Measurements from ENCODE around the gene TNFAIP1. TPM values are rescaled to one million over a fixed set of nuclear protein-coding genes. Genes with fewer than 3 reads are reported as not detected.

The TNFAIP1 gene
- total RNA-seq, 1 donor from 2014 or later: 18.9 TPM

DNA sequence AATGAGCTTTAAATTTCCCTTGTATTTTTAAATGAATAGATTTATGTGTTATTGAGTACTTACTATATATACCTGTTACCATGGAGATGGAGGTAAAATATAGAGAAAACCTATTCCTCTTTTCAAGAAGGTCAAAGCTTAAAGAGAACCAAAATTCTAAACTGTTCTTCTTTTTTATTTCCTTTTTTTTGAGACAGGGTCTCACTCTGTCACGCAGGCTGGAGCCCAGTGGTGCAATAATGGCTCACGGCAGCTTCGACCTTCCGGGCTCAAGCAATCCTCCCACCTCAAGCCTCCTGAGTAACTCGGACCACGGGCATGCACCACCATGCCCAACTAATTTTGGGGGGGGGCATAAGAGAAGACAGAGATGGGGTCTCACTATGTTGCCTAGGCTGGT lies 41.6 kb upstream of the TNFAIP1 start:
- no peak for DNase-seq
- Mint-ChIP-seq H3K4me1 (peaks cover 25% of the 10 kb centered on the region), H3K9me3 (no peaks in the 10 kb centered on the region), H3K4me3 (no peak overlapping the region), H3K27me3 (no peaks in the 10 kb centered on the region), H3K27ac (no peak overlapping the region), H3K36me3 (ENCODE audit: low read depth) (no peaks in the 10 kb centered on the region)
- CTCF ChIA-PET: interaction anchor here (0.6 kb wide), 1 partner anchor 9 kb away, joined by 3 read pairs; no protein-coding TSS in a partner anchor
- POLR2A ChIA-PET: interaction anchor here (0.7 to 0.9 kb wide), 2 partner anchors 10 to 41 kb away, joined by 3 read pairs; partner anchors contain the start of gene IFT20
- intact Hi-C loops (cut with micrococcal nuclease): no loop called here
- TF ChIP-seq, protein P1, sequence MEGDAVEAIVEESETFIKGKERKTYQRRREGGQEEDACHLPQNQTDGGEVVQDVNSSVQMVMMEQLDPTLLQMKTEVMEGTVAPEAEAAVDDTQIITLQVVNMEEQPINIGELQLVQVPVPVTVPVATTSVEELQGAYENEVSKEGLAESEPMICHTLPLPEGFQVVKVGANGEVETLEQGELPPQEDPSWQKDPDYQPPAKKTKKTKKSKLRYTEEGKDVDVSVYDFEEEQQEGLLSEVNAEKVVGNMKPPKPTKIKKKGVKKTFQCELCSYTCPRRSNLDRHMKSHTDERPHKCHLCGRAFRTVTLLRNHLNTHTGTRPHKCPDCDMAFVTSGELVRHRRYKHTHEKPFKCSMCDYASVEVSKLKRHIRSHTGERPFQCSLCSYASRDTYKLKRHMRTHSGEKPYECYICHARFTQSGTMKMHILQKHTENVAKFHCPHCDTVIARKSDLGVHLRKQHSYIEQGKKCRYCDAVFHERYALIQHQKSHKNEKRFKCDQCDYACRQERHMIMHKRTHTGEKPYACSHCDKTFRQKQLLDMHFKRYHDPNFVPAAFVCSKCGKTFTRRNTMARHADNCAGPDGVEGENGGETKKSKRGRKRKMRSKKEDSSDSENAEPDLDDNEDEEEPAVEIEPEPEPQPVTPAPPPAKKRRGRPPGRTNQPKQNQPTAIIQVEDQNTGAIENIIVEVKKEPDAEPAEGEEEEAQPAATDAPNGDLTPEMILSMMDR (IDR thresholded peaks at IDR 0.05): no peak
- peak; percentile 68 for ATAC-seq (ENCODE audit: low read depth)

DNA sequence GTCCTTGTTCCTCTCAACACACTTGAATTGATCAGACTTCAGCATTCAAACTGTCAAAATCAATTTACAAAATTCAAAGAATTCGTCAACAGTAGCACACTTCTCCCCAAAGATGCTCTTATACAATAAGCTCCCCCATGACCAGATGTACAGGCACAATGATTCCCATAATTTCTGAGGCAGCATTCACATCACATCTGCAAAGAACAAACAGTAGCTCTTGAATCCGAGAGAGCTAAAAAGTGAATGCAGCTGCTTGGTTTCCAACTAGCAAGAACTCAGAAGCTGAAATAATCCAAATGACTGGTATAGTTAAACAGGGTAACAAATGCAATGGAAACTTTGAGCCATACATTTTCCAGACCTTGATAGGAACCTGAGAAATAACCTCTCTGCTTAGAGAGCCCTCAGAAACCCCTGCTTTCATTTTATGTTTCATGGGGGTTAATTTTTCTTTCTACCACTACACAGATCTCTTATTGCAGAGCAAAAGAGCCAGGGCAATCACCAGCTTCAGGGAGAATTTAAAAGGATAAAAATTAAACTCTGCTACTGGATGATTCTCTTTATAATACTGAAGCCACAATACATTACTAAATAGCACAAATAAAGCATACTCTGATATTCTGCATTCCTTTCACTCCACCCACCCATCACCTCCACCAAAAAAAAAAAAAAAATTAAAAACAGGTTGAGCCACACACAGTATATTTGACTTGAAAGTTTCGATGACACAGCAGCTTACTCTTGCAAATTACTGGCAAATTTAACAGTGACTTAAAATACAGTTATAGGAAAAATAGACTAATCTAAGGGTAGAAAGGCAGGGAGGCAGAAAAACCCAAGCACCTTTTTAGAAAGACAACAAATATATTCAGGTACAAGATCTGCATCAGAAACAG lies 39.6 kb upstream of the TNFAIP1 start:
- Mint-ChIP-seq H3K36me3 (ENCODE audit: low read depth) (no peaks in the 10 kb centered on the region), H3K4me3 (no peak overlapping the region), H3K4me1 (peaks cover 28% of the 10 kb centered on the region), H3K27ac (no peak overlapping the region), H3K27me3 (peaks cover 3% of the 10 kb centered on the region), H3K9me3 (no peaks in the 10 kb centered on the region)
- CTCF ChIA-PET: interaction anchor here (1.6 kb wide), 1 partner anchor 44 kb away, joined by 3 read pairs; no protein-coding TSS in a partner anchor
- DNase-seq (no peak), ATAC-seq (ENCODE audit: low read depth) (no peak)
- TF ChIP-seq, protein P1 (IDR thresholded peaks at IDR 0.05): no peak
- POLR2A ChIA-PET: interaction anchor here (0.7 kb wide), 1 partner anchor 62 kb away, joined by 3 read pairs; the partner anchor contains the start of gene POLDIP2
- intact Hi-C loops (cut with micrococcal nuclease): no loop called here

DNA sequence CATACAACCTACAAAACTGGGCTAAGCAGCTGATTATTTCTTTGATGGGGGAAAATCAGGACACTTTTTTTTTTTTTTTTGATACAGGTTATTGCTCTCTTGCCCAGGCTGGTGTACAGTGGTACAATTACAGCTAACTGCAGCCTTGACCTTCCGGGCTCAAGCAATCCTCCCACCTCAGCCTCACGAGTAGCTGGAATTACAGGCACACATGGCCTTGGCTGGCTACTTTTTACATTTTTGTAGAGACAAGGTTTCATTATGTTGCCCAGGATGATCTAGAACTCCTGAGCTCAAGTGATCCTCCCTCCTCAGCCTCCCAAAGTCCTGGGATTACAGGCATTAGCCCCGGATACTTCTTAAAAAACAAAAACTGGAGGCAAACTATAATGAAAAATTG lies 37.1 kb upstream of the TNFAIP1 start:
- Mint-ChIP-seq H3K27ac (no peak overlapping the region), H3K4me1 (peaks cover 18% of the 10 kb centered on the region), H3K9me3 (no peaks in the 10 kb centered on the region), H3K4me3 (no peak overlapping the region), H3K27me3 (peaks cover 3% of the 10 kb centered on the region), H3K36me3 (ENCODE audit: low read depth) (no peaks in the 10 kb centered on the region)
- TF ChIP-seq, protein P1 (IDR thresholded peaks at IDR 0.05): no peak
- intact Hi-C loops (cut with micrococcal nuclease): no loop called here
- CTCF ChIA-PET: interaction anchor here (0.6 kb wide), 1 partner anchor 25 kb away, joined by 3 read pairs; no protein-coding TSS in a partner anchor
- no peak for ATAC-seq (ENCODE audit: low read depth)
- no peak for DNase-seq
- POLR2A ChIA-PET: no interaction called here

DNA sequence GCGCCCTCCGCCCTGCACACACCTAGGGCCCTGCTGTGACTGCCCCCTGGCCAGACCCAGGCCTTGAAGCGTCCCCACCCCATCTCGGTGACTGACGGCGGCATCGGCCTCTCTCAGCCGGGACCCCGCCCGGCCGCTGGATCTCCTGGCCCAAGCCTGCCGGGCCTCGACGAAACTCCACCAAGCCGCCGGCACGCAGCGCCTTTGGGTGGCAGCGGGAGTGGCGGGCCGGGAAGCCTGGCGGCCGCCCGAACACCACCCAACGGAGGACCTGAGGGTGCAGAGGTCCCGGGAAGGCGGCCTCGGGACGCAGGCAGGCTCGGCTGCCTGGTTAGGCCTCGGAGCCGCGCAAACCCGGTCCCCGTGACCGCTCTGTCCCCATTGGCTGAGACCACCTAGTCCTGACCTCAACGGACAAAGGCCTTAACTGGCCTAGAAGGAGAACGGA lies 28.6 kb upstream of the TNFAIP1 start:
- H3K4me1 Mint-ChIP-seq: no peaks in the 10 kb centered on the region
- no peaks in the 10 kb centered on the region for H3K36me3 Mint-ChIP-seq (ENCODE audit: low read depth)
- TF ChIP-seq, protein P1 (IDR thresholded peaks at IDR 0.05): no peak
- ATAC-seq (ENCODE audit: low read depth) (no peak), DNase-seq (no peak)
- H3K27me3 Mint-ChIP-seq: peaks cover 16% of the 10 kb centered on the region
- ChIA-PET POLR2A (no interaction called here), CTCF (no interaction called here)
- H3K4me3 Mint-ChIP-seq: no peak overlapping the region
- intact Hi-C loops (cut with micrococcal nuclease): no loop called here
- H3K27ac Mint-ChIP-seq: no peak overlapping the region
- no peaks in the 10 kb centered on the region for H3K9me3 Mint-ChIP-seq

DNA sequence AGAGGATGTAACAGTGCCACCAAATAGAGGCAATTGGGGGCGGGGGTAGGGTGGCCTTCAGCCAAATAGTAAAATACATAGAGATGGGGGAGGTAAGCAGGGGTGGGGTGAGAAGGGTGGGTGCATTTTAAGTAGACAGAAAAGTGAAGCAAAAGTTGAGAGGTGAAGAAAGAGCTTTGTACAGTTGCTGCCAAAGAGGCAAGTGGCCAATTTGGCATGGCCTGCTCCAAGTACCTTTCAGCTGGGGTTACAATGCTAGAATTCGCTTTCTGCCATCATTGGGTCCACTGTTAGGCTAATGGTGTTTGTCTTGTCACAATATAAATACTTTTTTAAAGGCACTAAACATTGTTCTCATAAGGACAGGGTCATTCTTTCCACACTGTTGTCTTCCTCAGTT lies 21.7 kb upstream of the TNFAIP1 start:
- CTCF ChIA-PET: no interaction called here
- Mint-ChIP-seq H3K9me3 (no peaks in the 10 kb centered on the region), H3K4me1 (peaks cover 12% of the 10 kb centered on the region), H3K4me3 (no peak overlapping the region), H3K36me3 (ENCODE audit: low read depth) (no peaks in the 10 kb centered on the region), H3K27ac (no peak overlapping the region), H3K27me3 (no peaks in the 10 kb centered on the region)
- POLR2A ChIA-PET: no interaction called here
- intact Hi-C loops (cut with micrococcal nuclease): loop anchor here (10.0 kb wide), 1 partner anchor 269 kb away; the partner anchor contains the start of gene NLK
- TF ChIP-seq, protein P1 (IDR thresholded peaks at IDR 0.05): no peak
- no peak for DNase-seq
- ATAC-seq (ENCODE audit: low read depth): no peak
